SIG-M5 treated with dmso at 0.1 percent for 504 hours (cell line): ENCODE measurements around the gene LIN37.

Experiments
- DNase-seq: peaks from one replicate; lab custom pipeline; 2025; ENCODE audit not compliant: unreplicated experiment; lab: John Stamatoyannopoulos, UW

Gene LIN37

DNA sequence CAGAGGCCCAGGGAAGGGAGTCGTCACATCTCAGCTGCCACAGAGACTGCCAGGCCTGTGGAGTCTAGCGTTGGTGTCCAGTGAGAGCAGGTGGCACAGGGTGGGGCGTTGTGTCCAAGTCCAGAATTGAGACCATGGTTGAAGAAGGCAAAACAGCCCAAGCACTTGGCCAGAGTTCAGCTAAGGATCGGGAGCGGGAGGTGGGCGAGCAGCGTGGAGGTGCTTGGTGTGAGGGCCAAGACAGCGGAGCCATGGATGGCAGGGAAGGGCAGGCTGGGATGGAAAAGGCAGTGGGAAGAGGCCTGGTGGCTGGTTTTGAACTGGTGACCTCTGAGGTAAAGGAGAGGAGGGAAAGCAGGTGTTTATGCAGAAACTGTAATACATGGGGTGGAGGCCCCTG, 14.1 kb upstream of the LIN37 start:
- no peak for DNase-seq

DNA sequence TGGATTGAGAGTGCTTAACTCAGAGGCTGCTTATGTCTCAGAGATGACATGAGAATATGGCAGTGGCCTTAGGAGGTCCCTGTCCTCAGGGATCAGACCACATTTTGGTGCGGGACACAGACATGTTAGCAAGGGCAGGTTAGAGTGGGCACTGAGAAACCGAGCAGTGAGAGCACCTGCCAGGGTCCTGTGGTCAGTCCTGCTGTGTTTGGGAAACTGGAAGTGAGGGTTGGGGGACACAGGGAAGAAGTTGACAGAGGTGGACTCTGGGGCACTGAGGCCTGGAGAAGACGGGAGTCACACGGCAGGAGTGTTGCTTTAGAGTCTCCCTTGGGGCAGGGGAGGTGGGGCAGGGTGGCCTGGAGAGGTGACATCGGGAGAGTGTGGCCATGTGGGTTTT, 13.5 kb upstream of the LIN37 start:
- DNase-seq, result no peak

DNA sequence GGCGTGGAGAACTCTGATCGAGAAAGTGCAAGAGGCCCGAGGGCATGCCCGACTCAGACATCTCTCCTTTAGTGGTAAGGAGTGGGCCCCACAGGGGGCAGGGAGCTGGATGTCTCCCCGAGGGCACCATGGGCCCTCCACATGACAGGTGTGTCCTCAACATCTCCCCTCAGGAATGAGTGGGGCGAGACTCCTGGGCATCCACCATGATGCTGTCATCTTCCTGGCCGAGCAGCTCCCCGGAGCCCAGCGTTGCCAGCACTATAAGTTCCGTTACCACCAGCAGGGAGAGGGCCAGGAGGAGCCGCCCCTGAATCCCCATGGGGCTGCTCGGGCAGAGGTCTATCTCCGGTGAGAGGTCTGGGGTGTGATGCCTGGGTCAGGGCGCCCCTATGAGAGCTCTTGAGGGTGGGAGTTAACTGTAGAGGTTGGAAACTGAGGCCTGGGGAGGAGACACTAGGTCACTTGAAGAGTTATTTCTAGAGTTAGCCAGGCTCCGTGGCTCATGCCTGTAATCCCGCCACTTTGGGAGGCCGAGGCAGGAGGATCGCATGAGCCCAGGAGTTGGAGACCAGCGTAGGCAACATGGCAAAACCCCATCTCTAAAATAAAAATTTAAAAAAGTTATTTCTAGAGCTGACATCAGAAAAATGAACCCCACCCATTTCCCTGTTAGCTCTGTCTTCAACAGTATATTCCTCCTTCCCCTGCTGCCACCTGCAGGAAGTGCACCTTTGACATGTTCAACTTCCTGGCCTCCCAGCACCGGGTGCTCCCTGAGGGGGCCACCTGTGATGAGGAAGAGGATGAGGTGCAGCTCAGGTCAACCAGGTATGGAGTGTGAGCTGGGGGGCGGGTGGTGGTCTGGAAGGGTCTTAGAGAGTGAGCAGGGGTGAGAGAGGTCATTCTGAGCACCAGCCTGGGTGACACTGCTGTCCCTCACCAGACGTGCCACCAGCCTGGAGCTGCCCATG, 11.2 kb upstream of the LIN37 start:
- no peak for DNase-seq

DNA sequence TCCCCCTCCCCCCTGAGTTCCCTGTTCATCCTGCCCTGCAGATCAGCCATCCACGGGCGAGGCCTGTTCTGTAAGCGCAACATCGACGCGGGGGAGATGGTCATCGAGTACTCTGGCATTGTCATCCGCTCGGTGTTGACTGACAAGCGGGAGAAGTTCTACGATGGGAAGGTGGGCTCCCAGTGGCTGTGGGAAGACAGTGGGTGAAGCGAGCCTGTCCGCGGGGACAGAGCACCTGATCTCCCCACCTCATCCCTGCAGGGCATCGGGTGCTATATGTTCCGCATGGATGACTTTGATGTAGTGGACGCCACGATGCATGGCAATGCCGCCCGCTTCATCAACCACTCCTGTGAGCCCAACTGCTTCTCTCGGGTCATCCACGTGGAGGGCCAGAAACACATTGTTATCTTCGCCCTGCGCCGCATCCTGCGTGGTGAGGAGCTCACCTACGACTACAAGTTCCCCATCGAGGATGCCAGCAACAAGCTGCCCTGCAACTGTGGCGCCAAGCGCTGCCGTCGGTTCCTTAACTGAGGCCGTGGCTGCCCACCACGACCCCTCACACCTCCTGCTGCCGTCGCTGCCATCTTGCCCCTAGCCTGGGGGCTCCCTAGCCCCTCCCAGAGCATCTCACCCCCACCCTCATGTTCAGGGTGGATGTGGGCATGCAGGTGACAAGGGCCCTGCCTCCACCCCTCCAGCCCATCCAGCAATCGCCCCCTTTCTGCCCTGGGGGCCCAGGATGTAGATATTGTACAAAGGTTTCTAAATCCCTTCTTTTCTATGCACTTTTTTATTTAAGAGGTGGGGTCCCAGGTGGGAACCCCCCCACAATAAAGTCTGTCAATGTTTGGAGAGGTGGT, 10.1 kb upstream of the LIN37 start:
- DNase-seq, result no peak

DNA sequence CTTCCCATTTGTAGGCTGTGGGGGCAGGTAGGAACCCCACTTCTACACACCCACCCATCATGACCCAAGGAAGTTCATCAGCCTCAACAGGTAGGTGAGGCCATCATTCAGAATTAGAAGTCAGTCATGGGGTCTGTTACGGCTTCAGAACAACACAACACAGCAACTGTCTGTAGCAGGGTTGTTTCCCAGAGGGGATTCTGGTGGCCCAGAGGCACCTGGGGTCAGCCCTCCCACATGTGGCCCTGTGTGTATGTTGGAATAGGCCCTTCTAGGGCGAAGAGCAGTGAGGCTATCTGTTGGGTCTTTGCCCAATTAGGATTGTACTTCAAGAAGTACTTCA, 9.5 kb upstream of the LIN37 start:
- DNase-seq, result no peak

DNA sequence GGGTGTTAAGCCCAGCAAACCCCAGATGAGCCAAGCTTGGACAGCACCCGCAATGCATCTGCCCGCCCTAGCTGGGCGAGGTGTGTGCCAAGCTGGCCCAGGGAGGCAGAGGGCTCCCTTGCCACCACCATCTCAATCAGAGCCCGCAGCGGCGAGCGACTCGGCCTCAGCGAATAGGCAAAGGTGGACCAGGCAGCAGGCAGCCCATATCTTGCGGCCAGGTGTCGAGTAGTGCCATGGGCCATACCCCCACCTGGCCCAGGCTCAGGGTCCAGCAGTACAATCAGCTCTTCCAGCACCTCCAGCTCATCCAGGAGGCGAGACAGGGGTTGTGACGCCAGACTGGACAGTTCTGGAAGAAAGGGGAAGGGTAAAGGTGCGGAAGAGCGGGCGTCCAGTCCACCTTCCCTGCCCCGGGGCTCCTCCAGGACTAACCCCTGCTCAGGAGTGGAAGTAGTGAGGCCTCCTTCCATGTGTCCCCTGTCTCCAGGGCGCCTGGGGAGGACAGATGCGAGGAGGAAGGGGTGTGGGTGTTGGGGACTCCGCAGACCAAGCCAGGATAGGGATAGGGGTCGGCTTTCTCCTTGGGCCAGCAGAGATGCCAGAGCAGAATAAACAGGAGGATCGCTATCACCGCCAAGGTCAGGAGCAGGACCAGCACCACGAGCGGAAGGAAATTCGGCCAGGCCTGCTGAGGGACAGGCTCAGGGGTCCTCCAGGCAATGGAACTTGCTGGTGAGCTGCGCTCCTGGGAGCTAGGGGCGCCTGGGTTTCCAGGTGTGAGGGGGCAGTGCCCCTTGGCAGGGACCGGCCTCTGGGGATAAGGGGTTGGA, 8.9 kb upstream of the LIN37 start:
- no peak for DNase-seq

DNA sequence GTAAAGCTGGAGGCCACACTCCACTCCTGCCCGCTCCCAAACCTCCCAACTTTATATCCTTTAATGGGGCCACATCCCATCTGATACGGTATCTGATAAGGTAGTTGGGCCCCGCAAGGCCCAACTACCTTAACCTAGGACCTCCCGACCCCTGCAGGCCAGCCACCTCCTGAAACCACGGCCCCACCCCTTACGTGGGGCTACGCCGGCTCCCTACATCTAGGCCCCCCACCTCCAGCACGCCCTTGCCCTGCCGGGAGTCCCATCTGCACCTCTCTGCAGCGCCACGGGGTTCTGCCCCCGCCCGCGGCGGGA, 8.3 kb upstream of the LIN37 start:
- DNase-seq, result no peak

DNA sequence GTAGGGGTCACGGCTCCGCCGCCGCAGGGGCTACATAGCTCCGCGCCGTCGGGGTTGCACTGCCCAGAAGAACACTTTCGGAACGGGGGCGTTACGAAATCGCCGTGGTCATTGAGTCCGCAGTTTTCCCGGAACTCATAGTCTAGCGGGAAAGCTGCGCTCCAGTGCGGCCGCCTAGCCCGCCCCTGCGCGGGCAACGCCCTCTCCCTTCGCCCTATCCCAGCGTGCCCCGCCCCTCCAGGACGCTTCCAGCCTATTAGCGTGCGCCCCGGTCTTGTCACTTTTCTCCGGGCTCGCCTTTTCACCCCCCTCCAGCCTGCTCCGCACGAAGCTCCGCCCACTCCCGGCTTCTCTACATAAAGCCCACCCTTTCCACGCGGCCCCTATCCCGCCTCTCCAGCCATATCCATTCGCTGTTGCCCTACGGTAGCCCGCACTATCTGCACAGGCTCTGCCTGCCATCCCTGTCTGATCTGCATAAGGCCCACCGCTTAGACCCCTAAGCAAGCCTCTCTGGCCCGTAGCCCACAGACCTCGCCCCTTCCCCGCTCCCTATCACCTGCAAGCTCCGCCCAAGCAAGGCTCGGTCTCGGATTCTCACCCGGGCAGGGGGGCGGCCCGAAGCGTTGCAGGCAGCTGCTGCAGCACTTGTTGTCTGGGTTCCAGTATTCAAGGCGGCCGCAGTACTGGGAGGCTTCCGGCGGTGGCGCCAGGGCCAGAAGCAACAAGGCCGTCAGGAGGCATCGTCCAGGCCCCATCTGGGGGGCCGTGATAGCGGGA, 7.8 kb upstream of the LIN37 start:
- DNase-seq, result peak; percentile 96

DNA sequence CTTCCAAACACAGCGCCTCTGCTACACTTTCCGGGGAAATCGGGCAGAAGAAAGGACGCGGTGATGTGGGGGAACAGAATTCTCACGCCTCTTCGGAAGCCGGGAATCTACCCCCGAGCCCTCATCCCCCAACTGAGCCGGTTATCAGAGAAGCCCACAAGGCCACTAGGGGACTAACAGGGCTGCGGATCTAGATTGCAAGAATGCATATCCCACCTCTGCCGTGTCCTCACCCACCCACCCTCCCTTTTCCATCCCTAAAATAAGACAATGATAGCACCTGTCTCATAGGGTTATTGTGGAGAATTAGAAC, 7.2 kb upstream of the LIN37 start:
- DNase-seq, result no peak

DNA sequence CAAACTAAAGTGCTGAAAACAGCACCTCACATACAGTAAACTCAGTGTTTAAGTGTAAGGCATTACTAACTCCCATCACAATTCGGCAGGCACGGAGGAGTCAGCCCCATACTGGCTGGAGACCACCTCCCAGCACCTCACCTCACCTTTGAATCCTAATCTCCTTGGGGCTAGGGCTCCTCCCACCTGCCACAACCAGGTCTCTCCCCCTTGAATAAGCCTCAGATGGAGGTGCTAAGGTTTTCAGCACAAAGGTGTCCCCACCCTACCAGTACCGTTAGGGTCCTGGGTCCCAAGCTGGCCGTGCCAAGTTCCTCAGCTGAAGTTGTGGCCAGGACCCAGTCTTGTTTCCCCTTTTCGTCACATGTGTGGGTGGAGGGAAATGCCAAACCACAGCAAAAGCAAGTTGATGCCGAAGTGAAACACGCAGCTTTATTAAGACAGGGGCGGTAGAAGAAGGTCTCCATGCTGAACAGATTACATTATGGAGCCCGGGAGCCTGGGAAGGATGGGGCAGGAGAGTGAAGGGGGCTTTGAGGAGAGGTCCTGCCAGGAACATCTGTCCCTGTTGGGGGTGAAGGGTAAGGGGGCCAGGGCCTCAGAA, 6.2 kb upstream of the LIN37 start, which contains the start of gene IGFLR1:
Gene IGFLR1 (minus strand): TSS at position 332 of the 604 bp plus-strand sequence. CDS start 1,272 bp downstream, outside the sequence.
- peak; percentile 62 for DNase-seq

DNA sequence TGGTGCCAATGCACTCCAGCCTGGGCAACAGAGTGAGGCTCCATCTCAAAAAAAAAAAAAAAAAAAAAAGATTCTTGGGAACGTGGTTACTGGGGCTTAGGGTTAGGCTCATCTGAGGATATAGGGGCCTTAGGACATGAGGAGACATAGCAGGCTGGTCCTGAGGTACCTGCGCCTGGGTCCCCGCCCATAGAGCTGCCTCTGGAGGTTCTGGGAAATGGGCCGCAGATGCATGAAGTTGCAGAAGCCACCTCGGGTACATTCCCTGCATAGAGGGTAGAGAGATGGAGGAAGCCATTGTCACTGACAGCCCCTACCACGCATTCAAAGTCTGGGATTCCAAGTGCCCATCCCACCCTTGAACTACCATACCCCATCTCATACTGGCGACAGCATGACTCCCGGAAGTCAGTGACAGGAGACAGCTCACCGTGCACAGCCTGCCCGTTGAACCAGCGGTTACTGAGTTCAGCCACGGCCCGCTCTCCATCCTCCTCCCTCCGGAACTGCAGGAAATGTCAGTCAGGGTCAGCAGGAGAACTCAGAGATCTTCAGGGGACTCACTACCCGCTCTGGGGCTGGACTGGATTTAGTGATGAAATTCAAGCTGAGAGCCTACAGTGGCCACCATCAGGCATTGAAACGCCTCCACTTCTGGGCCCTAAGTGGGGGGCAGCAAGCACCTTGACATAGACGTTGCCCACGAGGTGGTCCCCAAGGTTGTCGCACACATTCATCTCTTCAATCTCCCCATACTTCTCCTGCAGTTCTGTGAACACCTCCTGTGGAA, 4.5 kb upstream of the LIN37 start:
- DNase-seq, result no peak

DNA sequence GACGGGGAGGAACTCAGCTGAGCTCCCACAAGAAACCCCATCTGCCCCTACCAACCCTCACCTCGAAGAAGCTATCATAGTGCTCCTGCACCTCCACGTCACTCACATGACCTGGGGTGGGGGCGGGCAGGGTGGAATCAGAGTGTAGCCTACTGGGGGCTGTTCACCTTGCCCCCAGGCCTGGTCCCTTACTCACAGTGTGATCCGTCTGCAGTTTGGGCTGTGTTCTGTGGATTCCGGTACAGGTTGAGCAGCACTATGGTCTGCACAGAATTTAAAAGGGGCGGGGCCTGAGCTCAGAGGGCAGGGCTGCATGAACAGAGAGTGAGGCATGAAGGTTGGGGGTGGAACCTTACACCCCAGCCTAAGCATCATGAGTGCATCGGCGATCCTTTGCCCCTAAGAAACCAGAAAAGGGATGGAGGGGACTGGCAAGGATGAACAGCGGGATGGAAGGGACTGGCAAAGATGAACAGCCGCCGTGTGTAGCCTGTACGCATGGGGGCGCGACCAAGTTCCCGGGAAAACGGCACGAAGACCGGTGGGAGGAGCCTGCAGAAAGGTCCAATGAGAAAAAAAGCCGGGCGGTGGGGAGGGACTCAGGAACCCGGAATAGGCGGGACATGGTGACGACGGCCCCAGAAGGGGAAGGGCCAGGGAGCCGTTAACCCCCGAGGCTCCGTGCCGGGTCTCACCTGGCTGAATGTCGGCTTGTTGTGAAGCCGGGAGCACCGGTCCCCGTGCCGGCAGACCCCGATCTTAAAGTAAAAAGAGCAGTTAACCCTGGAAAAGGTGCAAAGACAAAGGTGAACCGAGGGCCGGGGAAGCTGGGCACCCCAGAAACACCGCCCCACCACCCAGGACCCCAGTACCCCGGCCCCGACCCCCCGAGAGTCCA, 3.7 kb upstream of the LIN37 start:
- peak; percentile 94 for DNase-seq

DNA sequence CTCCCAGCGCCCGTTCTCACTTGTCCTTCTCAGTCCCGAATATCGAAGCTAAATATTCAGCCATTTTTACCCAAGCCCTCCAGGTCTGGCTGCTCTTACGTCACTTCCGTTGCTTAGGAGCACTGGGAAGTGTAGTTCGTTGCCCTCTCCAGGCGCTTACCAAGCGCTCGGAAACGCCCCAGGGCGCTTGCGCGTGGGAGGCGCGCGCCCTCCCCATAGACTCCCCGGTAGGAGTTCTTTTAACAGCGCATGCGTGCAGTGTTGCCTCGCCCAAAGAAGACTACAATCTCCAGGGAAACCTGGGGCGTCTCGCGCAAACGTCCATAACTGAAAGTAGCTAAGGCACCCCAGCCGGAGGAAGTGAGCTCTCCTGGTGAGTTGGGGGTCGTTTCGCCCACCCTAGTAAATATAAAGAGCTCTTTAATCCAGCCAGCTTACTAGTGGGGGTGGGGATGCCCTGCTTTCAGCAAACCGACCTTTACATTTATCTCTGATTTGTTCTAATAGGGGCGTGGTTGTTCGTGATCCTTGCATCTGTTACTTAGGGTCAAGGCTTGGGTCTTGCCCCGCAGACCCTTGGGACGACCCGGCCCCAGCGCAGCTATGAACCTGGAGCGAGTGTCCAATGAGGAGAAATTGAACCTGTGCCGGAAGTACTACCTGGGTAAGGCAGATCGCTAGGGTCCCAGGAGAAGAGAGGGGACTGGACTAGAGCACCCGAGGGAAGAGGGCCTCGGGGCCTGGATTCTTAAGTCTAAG, 2.9 kb upstream of the LIN37 start, which contains the start of the genes PSENEN and U2AF1L4:
Gene PSENEN (plus strand): TSS at position 324 of the 759 bp plus-strand sequence. CDS start 280 bp downstream, at position 604.
Gene U2AF1L4 (minus strand): TSS at position 91 of the 759 bp plus-strand sequence. CDS start 27 bp downstream, at position 64.
- peak; percentile 99 for DNase-seq

DNA sequence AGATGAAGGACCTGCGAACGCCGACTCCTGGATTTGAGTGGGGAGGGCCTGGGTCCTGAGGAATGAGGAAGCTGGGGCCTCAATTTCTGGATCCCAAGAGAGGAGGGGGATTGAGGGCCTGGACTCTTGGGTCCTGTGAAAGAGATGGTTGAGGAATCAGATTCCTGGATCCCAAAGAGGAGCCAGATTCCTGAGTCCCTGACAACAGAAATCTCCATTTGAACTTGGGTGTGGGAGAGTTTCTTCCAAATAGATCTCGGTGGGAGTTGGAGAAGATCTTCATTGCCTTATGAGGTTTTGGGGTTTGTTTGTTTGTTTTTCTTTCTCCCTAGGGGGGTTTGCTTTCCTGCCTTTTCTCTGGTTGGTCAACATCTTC, 2.3 kb upstream of the LIN37 start:
- DNase-seq, result no peak

DNA sequence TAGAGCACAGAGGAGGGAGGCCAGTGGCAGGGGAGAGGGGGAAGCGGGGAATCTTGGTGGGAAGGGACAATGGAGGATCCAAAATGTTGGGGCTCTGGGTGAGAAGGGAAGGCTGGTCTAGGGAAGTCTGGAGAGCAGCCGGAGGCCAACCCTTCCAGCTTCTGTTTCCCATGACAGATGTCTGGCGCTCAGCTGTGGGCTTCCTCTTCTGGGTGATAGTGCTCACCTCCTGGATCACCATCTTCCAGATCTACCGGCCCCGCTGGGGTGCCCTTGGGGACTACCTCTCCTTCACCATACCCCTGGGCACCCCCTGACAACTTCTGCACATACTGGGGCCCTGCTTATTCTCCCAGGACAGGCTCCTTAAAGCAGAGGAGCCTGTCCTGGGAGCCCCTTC, 1.8 kb upstream of the LIN37 start:
- DNase-seq, result no peak

DNA sequence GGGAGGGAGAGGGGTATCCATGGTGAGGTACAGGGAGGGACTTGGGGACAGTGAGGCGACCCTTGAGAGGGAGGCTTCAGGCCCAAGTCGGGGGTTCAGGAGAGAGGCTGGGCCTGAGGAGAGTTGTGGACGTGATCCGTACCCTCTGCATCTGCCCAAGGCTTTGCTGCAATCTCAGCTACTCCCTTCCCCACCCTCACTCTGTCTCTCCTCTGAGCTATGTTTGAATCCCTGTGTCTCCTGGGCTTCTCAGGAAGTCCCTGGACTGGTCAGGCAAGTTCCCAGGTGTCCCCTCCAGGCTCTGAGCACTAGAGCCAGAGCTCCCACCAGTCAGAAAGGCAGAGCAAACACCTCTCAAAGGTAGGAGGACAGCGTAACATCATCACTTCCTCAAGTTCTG, 1.8 kb downstream of the LIN37 start:
- DNase-seq, result no peak
